Myocyte (in vitro differentiated cells): ENCODE results near the gene MTM1. TPM values are rescaled to one million over a fixed set of nuclear protein-coding genes. Genes with fewer than 3 reads are reported as not detected.

ENCODE experiments used
- DNase-seq: peaks from one replicate; pipeline ENCODE4 v3.0.0-alpha.2; 2012; ENCODE audit warnings: low read depth
- total RNA-seq: library from RNA; depleted of rRNA; stranded (reverse); fragments of >200 nt; gene quantifications from 2 replicates; pipeline ENCODE4 v1.2.3, GENCODE V29; 2014

MTM1 gene
- total RNA-seq, 1 donor from 2014 or later, result 8.9 TPM

DNA sequence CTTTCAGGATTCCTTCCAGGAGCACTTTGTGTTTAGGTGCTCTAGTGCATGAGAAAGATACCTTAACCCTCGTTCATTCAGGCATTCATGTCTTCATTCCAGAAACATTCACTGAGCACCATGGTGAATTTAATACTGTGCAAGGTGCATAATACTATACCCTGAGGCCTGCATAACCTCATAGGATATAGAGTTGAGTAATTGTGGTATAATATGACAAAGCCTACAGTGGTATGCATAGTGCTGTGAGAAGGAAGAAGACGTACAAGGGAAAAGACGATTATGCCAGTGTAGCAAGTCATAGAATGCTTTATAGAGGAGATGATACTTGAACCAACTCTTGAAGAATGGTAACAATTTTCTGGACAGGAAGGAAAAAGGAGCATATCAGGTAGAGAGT is 34.3 kb downstream of the MTM1 start:
- no peak for DNase-seq

DNA sequence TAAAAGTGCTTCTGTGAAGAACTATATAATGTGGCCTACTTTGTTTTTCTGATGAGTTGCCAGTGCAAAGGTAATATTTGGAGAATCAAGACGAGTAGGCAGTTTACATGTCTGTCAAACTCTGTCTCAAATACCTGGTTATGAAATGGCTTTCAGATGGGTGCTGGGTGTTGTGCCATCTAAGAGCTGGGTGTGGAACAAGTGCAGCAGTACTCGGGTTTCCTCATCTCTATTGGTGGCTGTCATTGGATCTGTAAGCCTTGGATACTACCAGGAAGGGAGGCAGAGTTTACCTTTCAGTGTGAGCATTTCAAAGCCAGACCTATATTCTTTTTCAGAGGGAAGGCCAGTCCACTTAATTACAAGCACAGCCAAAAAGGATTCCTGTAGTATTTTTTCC is 37.2 kb downstream of the MTM1 start:
- DNase-seq, result no peak

DNA sequence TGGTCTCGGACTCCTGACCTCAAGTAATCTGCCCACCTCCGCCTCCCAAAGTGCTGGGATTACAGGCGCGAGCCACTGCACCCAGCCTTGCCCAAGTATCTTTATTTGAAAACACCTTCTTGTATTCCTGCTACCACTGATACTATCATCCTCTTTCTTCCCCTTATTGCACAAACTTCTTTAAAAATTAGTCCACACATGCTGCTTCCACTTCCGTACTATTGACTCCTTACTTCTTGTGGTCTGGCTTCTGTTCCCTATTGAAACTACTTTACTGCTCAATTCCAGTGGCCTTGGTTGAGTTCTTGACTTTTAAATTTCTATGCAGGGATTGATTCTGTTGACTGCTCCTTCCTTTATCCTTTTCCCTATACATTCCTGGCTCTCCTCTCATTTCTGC is 38.8 kb downstream of the MTM1 start:
- DNase-seq, result no peak

DNA sequence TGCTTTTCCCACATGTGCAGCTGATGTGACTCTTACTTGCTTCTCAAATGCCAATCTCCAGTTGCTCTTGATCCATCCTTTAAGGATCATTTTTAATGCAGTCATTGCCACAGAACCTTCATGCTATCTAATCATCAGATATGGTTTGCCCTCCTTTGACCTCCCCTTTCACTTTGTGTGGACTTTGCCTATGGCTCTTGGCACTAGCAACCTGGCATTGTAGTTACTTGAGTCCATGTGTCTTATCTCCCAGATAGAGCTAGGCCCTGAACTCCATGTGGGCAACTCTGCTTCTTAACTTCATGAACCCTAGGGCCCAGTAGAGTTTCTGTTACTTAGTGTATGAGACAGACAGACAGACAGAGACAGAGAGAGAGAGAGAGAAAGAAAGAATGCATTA is 41.6 kb downstream of the MTM1 start:
- DNase-seq, result no peak

DNA sequence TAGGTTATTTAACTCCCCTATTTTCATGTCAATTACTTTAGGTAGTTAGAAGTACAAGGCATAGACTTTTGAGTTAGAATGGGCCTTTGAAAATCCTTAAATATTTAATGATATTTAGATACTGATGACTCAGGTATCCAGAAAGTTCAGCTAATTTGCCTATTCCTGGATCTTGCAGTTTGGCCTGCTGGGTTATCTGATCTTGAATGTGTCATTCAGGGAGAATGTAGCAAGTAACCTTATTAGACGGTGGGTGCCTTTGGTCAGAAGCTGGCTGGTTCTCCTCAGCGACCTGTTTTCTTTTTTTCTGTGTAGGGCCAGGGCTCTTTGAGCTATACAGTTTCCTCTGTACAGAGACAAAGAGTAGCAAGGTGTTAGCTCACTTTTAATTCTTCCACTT is 42.0 kb downstream of the MTM1 start:
- no peak for DNase-seq

DNA sequence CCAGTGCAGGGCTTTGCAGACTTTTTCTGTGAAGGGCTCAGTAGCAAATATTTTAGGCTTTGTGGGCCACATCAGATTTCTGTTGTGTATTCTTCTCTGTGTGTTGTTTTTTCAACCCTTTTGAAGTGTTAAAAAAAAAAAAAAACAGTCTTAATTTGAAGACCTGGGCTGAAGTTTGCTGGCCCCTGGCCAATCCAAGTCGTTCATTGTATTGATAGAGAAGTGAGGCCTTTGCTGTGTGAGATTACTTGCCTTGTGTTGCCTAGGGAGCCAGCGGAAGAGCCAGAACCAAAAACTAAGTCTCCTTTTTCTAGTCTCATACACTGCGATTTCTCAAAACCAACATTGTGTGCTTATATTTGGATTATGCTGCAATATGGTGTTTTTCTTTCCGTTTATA is 46.9 kb downstream of the MTM1 start:
- DNase-seq, result no peak

DNA sequence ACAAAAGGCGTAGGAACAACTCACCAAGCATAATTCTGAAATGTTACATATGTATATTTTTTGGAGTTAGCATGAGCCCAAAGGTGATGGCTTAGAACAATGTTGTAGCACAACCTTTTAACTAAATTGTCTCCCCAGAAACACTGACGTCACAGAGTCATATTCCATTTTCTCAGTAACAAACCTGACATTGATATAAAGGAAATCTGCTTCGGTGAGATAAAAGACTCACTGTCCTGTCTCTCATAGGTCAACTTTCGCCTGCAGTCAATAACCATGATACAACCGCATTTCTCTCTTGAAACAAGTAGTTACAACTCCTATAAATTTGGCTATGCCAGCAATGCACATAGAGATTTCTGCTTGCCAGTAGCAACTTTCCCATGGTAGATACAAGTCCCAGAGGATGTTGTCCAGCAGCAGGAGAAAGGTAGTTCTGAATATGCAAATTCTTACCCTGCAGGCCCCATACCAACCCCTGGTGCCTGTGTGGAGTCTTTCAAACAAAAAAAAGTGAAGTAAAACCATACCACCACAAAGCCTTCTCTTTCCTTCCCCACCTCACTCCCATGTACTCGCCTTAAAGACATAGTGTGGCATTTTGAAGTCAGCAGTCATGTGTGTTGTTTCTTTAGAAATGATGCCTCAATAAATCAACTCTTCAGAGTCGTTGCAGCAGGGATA is 47.9 kb downstream of the MTM1 start:
- no peak for DNase-seq

DNA sequence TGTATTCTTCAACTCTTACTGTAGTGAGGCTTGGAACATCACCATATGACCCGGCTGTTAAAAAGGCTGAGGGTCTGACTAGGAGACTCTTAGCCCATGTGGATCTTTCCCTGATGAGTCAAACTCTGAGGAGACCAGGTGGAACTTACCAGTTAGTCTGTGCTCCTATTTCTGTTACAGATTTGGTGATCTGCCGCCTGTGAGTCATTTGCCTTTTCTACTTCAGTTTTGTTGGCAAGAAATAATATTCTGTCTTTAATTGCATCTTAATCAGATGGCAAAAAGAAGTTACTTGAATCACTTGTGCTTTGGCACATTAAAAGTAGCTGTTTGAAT is 48.4 kb downstream of the MTM1 start:
- DNase-seq, result peak; percentile 22

DNA sequence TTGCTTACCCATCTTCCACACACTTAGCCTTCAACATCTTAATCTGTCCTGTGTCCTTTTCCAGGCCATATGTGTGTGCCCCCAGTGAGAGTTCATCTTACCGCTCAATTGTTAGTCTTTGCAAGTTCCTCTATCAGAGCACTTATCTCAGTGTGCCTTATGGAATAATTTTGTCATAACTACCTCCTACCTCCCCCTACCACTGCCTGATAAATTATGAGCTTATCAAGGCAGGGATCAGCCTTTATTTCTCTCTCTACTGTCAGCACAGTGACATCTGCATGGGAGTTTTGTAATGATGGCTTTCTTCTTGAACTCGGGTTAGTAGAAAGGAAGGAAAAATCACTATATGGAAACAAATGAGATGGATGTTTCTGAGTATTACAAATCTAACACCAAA is 53.2 kb downstream of the MTM1 start:
- no peak for DNase-seq

DNA sequence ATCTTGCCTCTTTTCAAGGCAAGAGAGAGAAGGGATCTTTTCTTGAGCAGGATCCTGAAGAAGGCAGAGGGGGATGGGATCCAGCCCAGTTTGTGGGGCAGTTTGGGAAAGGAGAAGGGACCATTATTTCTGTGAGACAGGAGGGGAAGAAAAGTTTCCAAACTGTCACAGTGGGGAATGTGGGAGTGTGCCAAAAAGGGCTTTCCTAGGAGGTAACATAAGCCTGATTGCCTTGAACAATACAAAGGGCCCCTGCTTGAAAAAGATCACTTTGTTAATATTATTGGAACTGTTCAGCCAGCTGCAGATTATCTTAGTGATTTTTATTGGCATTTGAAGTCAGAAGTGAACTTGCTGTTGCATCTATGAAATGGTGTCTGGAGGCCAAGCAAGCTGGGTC is 55.2 kb downstream of the MTM1 start:
- DNase-seq, result no peak

DNA sequence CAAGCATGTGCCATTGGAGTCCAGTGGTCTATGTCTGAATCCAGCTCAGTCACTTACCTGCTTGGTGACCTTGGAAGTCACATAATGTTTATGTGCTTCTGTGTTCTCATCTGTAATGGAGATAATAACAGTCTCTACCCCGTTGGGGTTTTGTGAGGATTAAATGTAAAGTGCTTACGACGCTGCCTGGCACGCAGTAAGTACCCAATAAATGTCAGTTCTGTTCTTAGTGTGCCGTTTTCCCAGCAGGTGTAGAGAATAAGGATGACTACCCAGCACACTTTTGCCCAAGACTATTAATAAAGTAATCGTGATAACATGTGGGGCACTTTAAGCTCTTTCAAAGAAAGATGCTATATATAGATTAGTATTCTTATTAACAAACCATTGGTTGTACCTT is 56.7 kb downstream of the MTM1 start:
- no peak for DNase-seq

DNA sequence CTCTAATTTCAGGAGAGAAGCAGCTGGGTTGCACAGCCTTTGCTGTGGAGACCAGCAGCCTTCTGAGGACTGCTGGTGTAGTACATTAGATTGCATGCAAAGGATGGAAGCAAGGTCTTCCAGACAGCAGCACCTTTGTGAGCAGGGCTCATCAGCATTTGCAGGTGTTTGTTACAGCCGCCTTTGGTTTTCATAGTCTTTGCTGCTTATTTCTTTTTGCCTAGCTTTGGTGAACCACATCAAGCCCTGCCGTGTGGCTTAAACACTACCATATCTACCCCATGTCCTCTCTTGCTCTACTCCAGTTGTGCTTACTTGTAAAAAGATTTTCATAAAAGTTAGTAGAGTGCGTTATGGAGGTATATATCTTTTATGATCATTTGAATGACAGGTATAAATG is 57.5 kb downstream of the MTM1 start:
- DNase-seq, result no peak

DNA sequence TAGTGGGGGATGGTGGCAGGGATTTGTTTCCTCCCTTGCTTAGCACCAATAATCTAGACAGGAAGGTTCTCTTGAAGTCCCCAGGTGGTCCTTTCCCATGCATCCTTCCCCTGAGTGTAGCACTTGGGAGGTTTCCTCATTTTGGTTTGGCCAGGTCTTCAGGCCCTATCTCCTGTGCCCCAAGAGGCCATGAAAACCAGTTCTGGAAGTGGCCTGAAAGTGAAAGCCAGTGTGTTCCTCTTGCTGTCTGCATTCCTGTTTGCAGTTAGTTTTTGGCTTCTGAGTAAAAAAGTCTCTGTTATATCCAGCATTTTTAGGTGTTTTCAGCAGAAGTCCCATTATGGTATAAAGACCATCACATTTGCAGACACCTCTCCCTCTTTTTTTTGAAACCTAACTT is 59.5 kb downstream of the MTM1 start:
- no peak for DNase-seq

DNA sequence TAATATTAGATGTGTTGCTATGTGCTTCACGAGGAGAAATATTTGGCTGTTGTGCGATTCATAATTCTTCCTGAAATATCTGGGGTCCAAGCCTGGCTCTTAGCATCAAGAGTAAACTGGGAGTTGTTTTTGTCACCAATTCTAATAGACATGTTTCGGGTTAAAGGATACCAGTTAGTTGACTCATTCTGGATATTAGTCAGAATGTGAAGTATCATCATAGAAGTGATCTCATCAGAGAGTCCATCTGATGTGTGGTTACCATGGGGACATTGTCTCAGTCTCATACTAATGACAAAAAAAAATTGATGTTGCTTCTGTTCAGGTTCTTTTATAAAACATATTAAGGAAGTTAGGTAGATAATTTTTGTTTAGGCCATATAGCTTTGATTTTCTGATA is 67.5 kb downstream of the MTM1 start:
- peak; percentile 58 for DNase-seq

DNA sequence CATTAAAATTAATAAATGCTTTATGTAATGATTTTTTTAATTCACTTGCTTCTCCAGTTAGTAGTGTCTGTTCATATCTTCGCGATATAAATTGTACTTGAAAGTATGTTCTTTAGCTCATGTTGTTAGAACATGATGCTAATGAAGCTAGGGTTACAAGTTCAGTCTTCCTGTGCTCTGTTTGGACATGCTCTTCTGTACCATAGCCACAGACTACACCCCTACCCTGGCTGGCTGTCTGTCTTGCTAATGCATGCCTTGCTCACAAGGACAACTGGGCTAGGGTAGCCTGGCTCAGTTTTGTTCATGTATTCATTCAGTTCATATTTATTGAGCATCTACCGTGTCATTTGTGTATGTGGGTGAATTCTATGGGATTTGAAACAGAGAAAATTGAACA is 74.0 kb downstream of the MTM1 start:
- DNase-seq, result no peak

DNA sequence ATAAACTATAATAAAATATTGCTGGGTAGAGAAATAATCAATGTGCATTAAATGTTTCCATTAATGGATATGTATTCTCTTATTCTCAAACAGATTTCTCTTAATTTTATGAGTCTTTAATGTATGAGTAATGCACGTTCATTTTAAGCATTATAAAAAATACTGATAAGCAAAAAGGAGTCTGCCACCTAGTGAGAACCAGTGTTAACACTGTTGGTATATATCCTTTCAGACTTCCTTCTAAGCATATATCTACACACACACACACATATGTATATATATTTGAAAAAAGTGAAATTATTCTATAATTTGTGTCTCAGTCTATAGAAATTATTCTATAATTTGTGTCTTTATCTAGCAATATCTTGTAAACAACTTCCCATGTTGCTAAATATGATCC is 74.8 kb downstream of the MTM1 start:
- DNase-seq, result no peak

DNA sequence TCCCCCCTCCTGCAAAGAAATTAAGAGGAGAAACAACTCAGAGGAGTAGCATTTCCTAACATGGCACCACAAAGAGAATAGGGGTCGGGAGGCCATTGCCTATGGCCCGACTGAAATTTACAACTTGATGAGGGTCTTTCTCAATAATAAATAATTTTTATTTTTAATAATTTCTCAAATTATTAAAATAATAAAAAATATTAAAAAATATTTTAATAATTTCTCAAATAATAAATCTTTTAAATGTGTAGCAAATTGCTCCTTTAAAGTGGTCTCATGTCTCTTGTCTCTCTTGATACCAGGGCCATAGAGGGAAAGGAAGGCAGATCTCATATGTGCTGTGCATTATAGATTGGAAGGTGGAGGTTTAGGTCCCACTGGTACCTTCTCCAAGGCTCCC is 75.5 kb downstream of the MTM1 start:
- no peak for DNase-seq

DNA sequence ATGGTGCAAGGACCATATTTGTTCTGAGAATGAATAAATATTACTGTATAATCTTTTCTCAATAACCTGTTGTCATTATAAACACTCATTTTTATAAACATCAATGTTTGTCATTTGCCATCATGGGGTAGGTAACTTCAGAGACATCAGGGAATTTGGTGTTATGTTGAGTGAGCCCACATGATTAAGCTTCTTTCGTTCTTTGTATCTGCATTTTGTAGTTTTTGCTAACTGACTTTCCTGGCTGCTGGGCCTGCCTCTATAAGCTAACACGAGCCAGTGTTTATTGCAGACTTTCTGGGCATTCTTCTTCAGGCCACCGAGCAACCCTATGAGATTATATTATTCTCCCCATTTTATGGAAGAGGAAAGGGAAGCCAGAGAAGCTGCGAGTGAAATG is 76.0 kb downstream of the MTM1 start:
- no peak for DNase-seq

DNA sequence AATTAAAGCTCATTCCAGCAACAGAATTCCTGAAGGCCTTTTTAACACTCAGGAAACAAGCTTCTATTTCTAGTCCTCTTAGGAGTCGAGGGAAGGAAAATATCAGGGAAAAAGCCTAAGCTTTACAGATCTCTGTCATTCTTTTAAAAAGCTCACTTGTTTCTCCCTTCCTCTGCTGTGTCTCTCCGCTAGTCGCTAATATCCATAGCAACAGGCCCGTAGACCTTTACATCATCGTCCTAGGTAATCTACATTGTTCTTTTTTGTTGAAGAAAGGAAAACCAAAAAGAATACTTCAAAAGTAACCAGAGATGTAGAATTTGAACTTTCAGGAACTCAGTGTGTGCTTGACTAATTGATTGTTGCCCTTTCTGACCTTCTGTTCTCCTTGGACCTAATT is 78.9 kb downstream of the MTM1 start:
- DNase-seq, result no peak

DNA sequence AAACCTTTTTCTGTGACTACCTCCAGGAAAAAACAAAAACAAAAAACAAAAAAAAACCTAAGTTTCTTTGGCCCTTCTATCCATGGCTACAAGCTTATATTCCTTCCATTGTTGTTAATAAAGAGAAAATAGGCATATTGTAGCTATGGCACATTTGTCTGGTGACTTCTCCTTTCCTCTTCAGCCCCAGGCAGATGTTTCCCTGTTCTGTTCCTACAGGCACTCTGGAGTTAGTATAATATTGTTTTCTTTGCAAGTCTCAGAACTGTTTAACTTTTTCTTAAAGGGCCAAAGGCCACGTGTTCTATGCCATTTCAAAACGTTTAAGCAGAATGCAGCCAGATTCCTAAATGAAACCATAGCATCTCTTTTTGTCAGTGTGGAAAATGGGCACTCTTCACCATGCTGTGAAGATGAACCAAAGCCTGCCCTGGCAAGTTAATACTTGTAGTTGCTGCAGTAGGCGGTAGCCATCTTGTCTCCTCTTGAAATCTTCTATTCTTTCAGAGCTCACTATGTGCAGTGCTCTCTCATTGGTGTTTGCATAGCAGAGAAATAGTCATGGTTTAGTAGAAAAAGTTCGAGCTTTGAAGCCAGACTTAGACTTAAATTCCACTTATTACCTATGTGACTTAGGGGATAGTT is 80.0 kb downstream of the MTM1 start:
- no peak for DNase-seq

DNA sequence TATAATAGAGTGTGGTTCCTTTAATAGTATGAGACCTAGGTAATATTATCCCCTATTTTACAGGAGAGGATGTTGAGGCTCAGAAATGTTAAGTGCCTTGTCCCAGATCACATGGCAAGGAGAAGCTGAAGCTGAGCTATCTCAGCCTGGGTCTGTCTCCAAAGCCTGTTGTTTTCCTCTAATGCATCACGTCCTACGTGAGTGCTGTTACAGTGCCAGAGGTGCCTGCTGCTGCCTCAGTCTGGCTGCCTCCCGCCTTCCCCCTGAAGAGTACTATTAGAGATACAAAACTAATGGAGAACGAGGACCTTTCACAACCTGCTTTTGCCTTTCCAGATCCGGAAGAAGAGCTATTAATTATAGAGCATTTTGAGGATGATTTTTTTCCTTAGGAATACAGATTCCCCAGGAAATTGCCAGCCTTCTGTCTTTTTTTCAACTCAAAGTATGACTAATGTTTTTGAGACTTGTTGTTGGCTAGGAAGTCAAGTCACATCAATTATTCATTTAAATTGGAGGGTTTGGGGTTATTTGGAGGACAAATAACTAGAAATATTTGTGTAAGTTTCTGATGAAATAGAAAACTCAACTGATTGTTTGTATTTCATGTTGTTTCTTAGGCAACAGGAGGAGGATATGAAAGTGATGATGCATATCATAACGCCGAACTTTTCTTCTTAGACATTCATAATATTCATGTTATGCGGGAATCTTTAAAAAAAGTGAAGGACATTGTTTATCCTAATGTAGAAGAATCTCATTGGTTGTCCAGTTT is 80.9 kb downstream of the MTM1 start:
- DNase-seq, result no peak

DNA sequence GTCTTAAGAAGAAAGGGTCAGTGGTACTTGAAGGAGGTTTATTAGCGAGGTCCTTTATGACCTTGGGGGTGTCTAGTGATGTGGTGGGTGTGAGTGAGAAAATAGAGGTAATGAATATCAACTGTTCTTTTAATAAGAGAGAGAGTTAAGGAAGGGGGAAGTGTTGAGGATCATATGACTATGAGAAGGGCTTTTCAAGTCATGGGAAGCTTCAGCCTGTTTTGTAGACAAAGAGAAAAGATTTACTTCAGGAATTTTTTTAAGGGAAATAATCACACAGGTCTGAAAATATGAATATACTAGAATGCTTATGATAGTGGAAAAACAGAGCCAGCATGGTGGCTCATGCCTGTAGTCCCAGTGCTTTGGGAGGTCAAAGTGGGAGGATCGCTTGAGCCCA is 83.5 kb downstream of the MTM1 start:
- DNase-seq, result no peak

DNA sequence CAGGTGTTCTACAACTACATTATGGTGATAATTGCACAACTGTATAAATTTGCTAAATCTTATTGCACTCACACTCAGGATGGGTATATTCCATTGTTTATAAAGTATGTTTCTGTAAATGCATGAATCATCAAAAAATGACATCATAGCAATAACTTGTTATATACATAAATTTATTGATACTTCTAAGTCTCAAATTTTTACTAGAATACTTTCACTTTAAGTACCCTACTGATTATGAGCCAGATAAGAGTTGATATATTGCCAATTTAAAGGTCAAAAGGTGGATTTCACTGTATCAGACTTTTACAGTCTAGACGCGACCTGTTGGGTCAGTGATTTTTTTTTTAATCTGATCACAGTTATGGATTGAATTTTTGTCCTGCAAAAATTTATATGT is 87.4 kb downstream of the MTM1 start:
- no peak for DNase-seq
